ENCODE data around the gene CTDSPL. TPM values are rescaled to one million over a fixed set of nuclear protein-coding genes. Genes with fewer than 3 reads are reported as not detected.

CTDSPL gene
- total and polyA plus RNA-seq, 2 experiments from 2014 or later, result 7.1 to 33.4 TPM

- Histone ChIP-seq H3F3A (ENCODE audit: insufficient read depth) (no peaks in the 10 kb centered on the region), H3K4me1 (ENCODE audit: insufficient read depth) (no peaks in the 10 kb centered on the region), H3K9ac (no peak overlapping the region), H3K36me3 (ENCODE audit: low read depth) (no peaks in the 10 kb centered on the region), H3K27me3 (replicated peaks; ENCODE audit: insufficient read depth) (no peaks in the 10 kb centered on the region), H3K9me3 (ENCODE audit: low read depth) (no peaks in the 10 kb centered on the region), H3K4me2 (ENCODE audit: unreplicated experiment) (no peak overlapping the region), H2AFZ (no peak overlapping the region), H3K9me2 (ENCODE audit: insufficient read depth) (no peaks in the 10 kb centered on the region), H3K79me2 (ENCODE audit: insufficient read depth) (no peaks in the 10 kb centered on the region), H3K4me3 (no peak overlapping the region), H3K27ac (no peak overlapping the region), H4K20me1 (ENCODE audit: insufficient read depth) (no peaks in the 10 kb centered on the region)
- TF ChIP-seq EZH2phosphoT487 (IDR thresholded peaks at IDR 0.05; ENCODE audit: insufficient read depth, low read depth) (no peak), EZH2 (IDR thresholded peaks at IDR 0.05; ENCODE audit: insufficient read depth, poor library complexity, severe bottlenecking) (no peak)
- in situ Hi-C loops (cut with MboI), result no loop called here
- 97 to 100% methylated on average over 2 of the region's 2 CpGs for WGBS, 2 experiments (ENCODE audit: low coverage in 1 of 2, low lambda C conversion rate in 2 of 2, missing lambda C conversion rate in 2 of 2)
- no peak for DNase-seq
Measured at GRCh38 chr3:37953226-37953625, 91.5 kb downstream of the CTDSPL start.

- TF ChIP-seq EZH2phosphoT487 (IDR thresholded peaks at IDR 0.05; ENCODE audit: insufficient read depth, low read depth) (no peak), EZH2 (IDR thresholded peaks at IDR 0.05; ENCODE audit: insufficient read depth, poor library complexity, severe bottlenecking) (no peak)
- no peak for DNase-seq
- H3K4me1 ChIP-seq (ENCODE audit: insufficient read depth), result no peaks in the 10 kb centered on the region
- H4K20me1 ChIP-seq (ENCODE audit: insufficient read depth), result no peaks in the 10 kb centered on the region
- no peaks in the 10 kb centered on the region for H3K79me2 ChIP-seq (ENCODE audit: insufficient read depth)
- H3K9ac ChIP-seq, result no peak overlapping the region
- in situ Hi-C loops (cut with MboI), result no loop called here
- WGBS, 2 experiments (ENCODE audit: low coverage in 1 of 2, low lambda C conversion rate in 2 of 2, missing lambda C conversion rate in 2 of 2), result 63 to 68% methylated on average over 5 of the region's 5 CpGs
- H3K36me3 ChIP-seq (ENCODE audit: low read depth), result no peaks in the 10 kb centered on the region
- H2AFZ ChIP-seq, result no peak overlapping the region
- H3K9me2 ChIP-seq (ENCODE audit: insufficient read depth), result no peaks in the 10 kb centered on the region
- H3K27me3 ChIP-seq (replicated peaks; ENCODE audit: insufficient read depth), result no peaks in the 10 kb centered on the region
- H3K27ac ChIP-seq, result no peak overlapping the region
- no peak overlapping the region for H3K4me3 ChIP-seq
- no peak overlapping the region for H3K4me2 ChIP-seq (ENCODE audit: unreplicated experiment)
- H3F3A ChIP-seq (ENCODE audit: insufficient read depth), result no peaks in the 10 kb centered on the region
- no peaks in the 10 kb centered on the region for H3K9me3 ChIP-seq (ENCODE audit: low read depth)
Measured at GRCh38 chr3:37953707-37954394, 92.2 kb downstream of the CTDSPL start.

DNA sequence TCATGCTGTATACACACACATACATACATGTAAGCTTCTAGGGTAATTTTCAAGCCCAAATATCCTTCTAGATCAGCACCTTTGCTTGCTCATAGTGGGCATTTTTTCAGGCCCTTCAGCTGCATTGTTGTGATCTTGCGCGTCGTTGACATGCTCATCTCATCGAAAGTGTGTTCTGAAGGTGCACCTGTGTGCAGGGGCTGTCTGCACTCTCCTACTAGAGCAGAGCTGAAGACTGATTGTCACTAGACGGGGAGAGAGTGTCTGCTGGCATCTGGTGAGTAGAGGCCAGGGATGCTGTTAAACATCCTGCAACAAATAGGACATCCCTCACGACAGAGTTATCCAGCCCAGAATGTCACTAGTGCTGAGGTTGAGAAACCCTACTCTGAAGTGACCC, 93.2 kb downstream of the CTDSPL start:
- Histone ChIP-seq H2AFZ (no peak overlapping the region), H3K4me2 (ENCODE audit: unreplicated experiment) (no peak overlapping the region), H3K79me2 (ENCODE audit: insufficient read depth) (no peaks in the 10 kb centered on the region), H3K4me1 (ENCODE audit: insufficient read depth) (no peaks in the 10 kb centered on the region), H3F3A (ENCODE audit: insufficient read depth) (no peaks in the 10 kb centered on the region), H3K4me3 (no peak overlapping the region), H3K9me3 (ENCODE audit: low read depth) (no peaks in the 10 kb centered on the region), H3K27ac (no peak overlapping the region), H3K9me2 (ENCODE audit: insufficient read depth) (no peaks in the 10 kb centered on the region), H3K9ac (no peak overlapping the region), H4K20me1 (ENCODE audit: insufficient read depth) (no peaks in the 10 kb centered on the region), H3K27me3 (replicated peaks; ENCODE audit: insufficient read depth) (no peaks in the 10 kb centered on the region), H3K36me3 (ENCODE audit: low read depth) (no peaks in the 10 kb centered on the region)
- TF ChIP-seq EZH2 (IDR thresholded peaks at IDR 0.05; ENCODE audit: insufficient read depth, poor library complexity, severe bottlenecking) (no peak), EZH2phosphoT487 (IDR thresholded peaks at IDR 0.05; ENCODE audit: insufficient read depth, low read depth) (no peak)
- in situ Hi-C loops (cut with MboI), result no loop called here
- WGBS, 2 experiments (ENCODE audit: low coverage in 1 of 2, low lambda C conversion rate in 2 of 2, missing lambda C conversion rate in 2 of 2), result 90% methylated on average over 6 of the region's 6 CpGs
- DNase-seq, result no peak

- no peak overlapping the region for H3K27ac ChIP-seq
- DNase-seq, result no peak
- TF ChIP-seq EZH2 (IDR thresholded peaks at IDR 0.05; ENCODE audit: insufficient read depth, poor library complexity, severe bottlenecking) (no peak), EZH2phosphoT487 (IDR thresholded peaks at IDR 0.05; ENCODE audit: insufficient read depth, low read depth) (no peak)
- no peaks in the 10 kb centered on the region for H3K9me2 ChIP-seq (ENCODE audit: insufficient read depth)
- no peaks in the 10 kb centered on the region for H3K9me3 ChIP-seq (ENCODE audit: low read depth)
- no peak overlapping the region for H2AFZ ChIP-seq
- H3K36me3 ChIP-seq (ENCODE audit: low read depth), result no peaks in the 10 kb centered on the region
- in situ Hi-C loops (cut with MboI), result no loop called here
- H3K79me2 ChIP-seq (ENCODE audit: insufficient read depth), result no peaks in the 10 kb centered on the region
- H3K9ac ChIP-seq, result no peak overlapping the region
- no peak overlapping the region for H3K4me2 ChIP-seq (ENCODE audit: unreplicated experiment)
- no peaks in the 10 kb centered on the region for H3K27me3 ChIP-seq (replicated peaks; ENCODE audit: insufficient read depth)
- H3F3A ChIP-seq (ENCODE audit: insufficient read depth), result no peaks in the 10 kb centered on the region
- 99% methylated on average over 3 of the region's 3 CpGs for WGBS, 2 experiments (ENCODE audit: low coverage in 1 of 2, low lambda C conversion rate in 2 of 2, missing lambda C conversion rate in 2 of 2)
- H3K4me1 ChIP-seq (ENCODE audit: insufficient read depth), result no peaks in the 10 kb centered on the region
- no peak overlapping the region for H3K4me3 ChIP-seq
- no peaks in the 10 kb centered on the region for H4K20me1 ChIP-seq (ENCODE audit: insufficient read depth)
Measured at GRCh38 chr3:37955918-37956707, 94.4 kb downstream of the CTDSPL start.
